Activated T-cell treated with anti-CD3 and anti-CD28 coated beads, Interleukin-2, amount 50 U/mL, for 48 hours (primary cell): ENCODE results near the gene PARN.
A peak's percentile ranks its signal among the peaks of the same experiment; 100 is the strongest.
"Not testable (repeated sequence)": the region's sequence is repeated elsewhere in the genome, so short reads cannot be mapped to it uniquely, and the experiment has no call there.

Experiments
- DNase-seq, 2 experiments: peaks; one replicate each; pipeline ENCODE4 v3.0.0-alpha.2; 2020

The PARN gene

GRCh38 chr16:14464192-14464591, 165.9 kb downstream of the PARN start:
- DNase-seq, result no peak

- no peak for DNase-seq
Measured at GRCh38 chr16:14462811-14463210, 167.2 kb downstream of the PARN start.

- no peak for DNase-seq
Measured at GRCh38 chr16:14460726-14461125, 169.3 kb downstream of the PARN start.

- no peak for DNase-seq
Measured at GRCh38 chr16:14458576-14458975, 171.5 kb downstream of the PARN start.

GRCh38 chr16:14456793-14457481, 173.1 kb downstream of the PARN start:
- DNase-seq, result no peak

GRCh38 chr16:14455573-14455972, 174.5 kb downstream of the PARN start:
- DNase-seq, result no peak

GRCh38 chr16:14454391-14454790, 175.7 kb downstream of the PARN start:
- DNase-seq, result no peak

- no peak for DNase-seq
Measured at GRCh38 chr16:14452066-14452465, 178.0 kb downstream of the PARN start.

- no peak for DNase-seq
Measured at GRCh38 chr16:14450846-14451245, 179.2 kb downstream of the PARN start.

GRCh38 chr16:14449790-14450480, 180.1 kb downstream of the PARN start:
- no peak for DNase-seq

- no peak for DNase-seq
Measured at GRCh38 chr16:14449334-14449733, 180.7 kb downstream of the PARN start.

GRCh38 chr16:14448879-14449278, 181.2 kb downstream of the PARN start:
- no peak for DNase-seq

GRCh38 chr16:14447783-14448182, 182.3 kb downstream of the PARN start:
- no peak for DNase-seq

- no peak for DNase-seq
Measured at GRCh38 chr16:14446796-14447195, 183.3 kb downstream of the PARN start.

GRCh38 chr16:14445937-14446715, 183.9 kb downstream of the PARN start:
- DNase-seq, result no peak

GRCh38 chr16:14444979-14445810, 184.9 kb downstream of the PARN start:
- DNase-seq, result no peak

GRCh38 chr16:14441533-14441932, 188.5 kb downstream of the PARN start:
- not testable (repeated sequence) for DNase-seq

GRCh38 chr16:14438256-14438655, 191.8 kb downstream of the PARN start:
- no peak for DNase-seq

- DNase-seq, result no peak
Measured at GRCh38 chr16:14437426-14437825, 192.6 kb downstream of the PARN start.

GRCh38 chr16:14436401-14436955, 193.6 kb downstream of the PARN start:
- peak in 1 of 2 experiments; percentile 25 for DNase-seq

GRCh38 chr16:14434860-14435259, 195.2 kb downstream of the PARN start:
- no peak for DNase-seq

GRCh38 chr16:14428971-14429637, 201.0 kb downstream of the PARN start:
- DNase-seq, result not testable (repeated sequence)
